Ammon's horn (tissue), 1 donor: ENCODE measurements around the gene KRTAP9-9.
"Not testable (repeated sequence)": the region's sequence is repeated elsewhere in the genome, so short reads cannot be mapped to it uniquely, and the experiment has no call there.

ENCODE experiments used
- DNase-seq: peaks from one replicate; pipeline ENCODE4 v3.0.0-alpha.2; 2016; ENCODE audit warnings: low spot score

The KRTAP9-9 gene

GRCh38 chr17:41255381-41256290, at the start of gene KRTAP9-9:
Gene KRTAP9-9 (plus strand): TSS chr17:41255384.
- DNase-seq, result not testable (repeated sequence)

GRCh38 chr17:41211845-41212466, 43.2 kb upstream of the KRTAP9-9 start:
- no peak for DNase-seq

- DNase-seq, result no peak
These were observed 42.5 kb upstream of the KRTAP9-9 start for GRCh38 chr17:41212524-41213169.

GRCh38 chr17:41215681-41216080, 39.5 kb upstream of the KRTAP9-9 start:
- no peak for DNase-seq

GRCh38 chr17:41223821-41224220, 31.4 kb upstream of the KRTAP9-9 start:
- DNase-seq, result no peak

GRCh38 chr17:41226051-41226450, 29.1 kb upstream of the KRTAP9-9 start:
- DNase-seq, result no peak

- not testable (repeated sequence) for DNase-seq
These were observed 28.5 kb upstream of the KRTAP9-9 start, which contains the start of gene KRTAP9-2 for GRCh38 chr17:41226598-41227095. Gene KRTAP9-2 (plus strand): TSS chr17:41226648. CDS start chr17:41226655, 7 bp downstream.

- no peak for DNase-seq
These were observed 25.1 kb upstream of the KRTAP9-9 start for GRCh38 chr17:41230094-41230493.

- no peak for DNase-seq
These were observed 23.5 kb upstream of the KRTAP9-9 start for GRCh38 chr17:41231731-41232130.

- DNase-seq, result not testable (repeated sequence)
These were observed 22.6 kb upstream of the KRTAP9-9 start, which contains the start of gene KRTAP9-3 for GRCh38 chr17:41232399-41233105. Gene KRTAP9-3 (plus strand): TSS chr17:41232449. CDS start chr17:41232502, 53 bp downstream.

- not testable (repeated sequence) for DNase-seq
These were observed 18.1 kb upstream of the KRTAP9-9 start for GRCh38 chr17:41237116-41237515.

GRCh38 chr17:41237949-41238437, 17.2 kb upstream of the KRTAP9-9 start, which contains the start of gene KRTAP9-8:
Gene KRTAP9-8 (plus strand): TSS chr17:41237999. CDS start chr17:41238052, 53 bp downstream.
- DNase-seq, result not testable (repeated sequence)

GRCh38 chr17:41246995-41247787, 8.0 kb upstream of the KRTAP9-9 start:
- not testable (repeated sequence) for DNase-seq

- DNase-seq, result not testable (repeated sequence)
These were observed 5.4 kb upstream of the KRTAP9-9 start, which contains the start of gene KRTAP9-4 for GRCh38 chr17:41249637-41250240. Gene KRTAP9-4 (plus strand): TSS chr17:41249687. CDS start chr17:41249721, 34 bp downstream.

GRCh38 chr17:41251261-41251660, 3.9 kb upstream of the KRTAP9-9 start:
- no peak for DNase-seq

- no peak for DNase-seq
These were observed 323 bp upstream of the KRTAP9-9 start for GRCh38 chr17:41254861-41255260.

GRCh38 chr17:41256291-41256685, 1.1 kb downstream of the KRTAP9-9 start:
- DNase-seq, result no peak

- DNase-seq, result no peak
These were observed 3.2 kb downstream of the KRTAP9-9 start for GRCh38 chr17:41258406-41258805.

- DNase-seq, result no peak
These were observed 8.0 kb downstream of the KRTAP9-9 start for GRCh38 chr17:41263212-41263611.

GRCh38 chr17:41264599-41264998, 9.4 kb downstream of the KRTAP9-9 start:
- no peak for DNase-seq
